ENCODE measurements around the gene ARFGAP2. TPM values are rescaled to one million over a fixed set of nuclear protein-coding genes. Genes with fewer than 3 reads are reported as not detected.

Gene ARFGAP2
- total and polyA plus RNA-seq, 2 donors = 60.6 to 64.8 TPM

DNA sequence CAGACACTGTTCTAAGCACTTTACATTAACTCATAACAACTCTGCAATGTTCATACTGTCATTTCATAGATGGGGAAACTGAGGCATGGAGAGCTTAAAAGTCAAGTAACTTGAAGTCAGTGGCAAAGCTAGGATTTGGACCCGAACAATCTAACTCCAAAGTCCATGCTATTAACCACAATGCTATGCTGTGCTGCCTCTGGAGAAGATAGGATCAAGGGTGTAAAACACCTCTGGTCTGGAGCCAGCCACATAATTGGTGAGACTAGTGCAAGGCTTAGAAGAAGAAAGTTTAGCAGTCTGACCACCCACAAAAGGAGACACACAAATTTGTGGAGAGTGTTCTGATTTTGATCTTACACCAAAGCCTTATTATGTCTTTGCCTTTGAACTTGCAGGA lies 43.7 kb downstream of the ARFGAP2 start:
- H3K4me1 ChIP-seq (ENCODE audit: control insufficient read depth in 2 of 2, insufficient read depth in 2 of 2, low read length in 2 of 2) = peaks cover 0 to 10% of the 10 kb centered on the region in 2 donors
- no peaks in the 10 kb centered on the region for H3K27me3 ChIP-seq (ENCODE audit: control insufficient read depth in 2 of 2, insufficient read depth in 1 of 2, low read length in 1 of 2)
- peaks cover 0 to 5% of the 10 kb centered on the region in 2 donors for H3K36me3 ChIP-seq (ENCODE audit: control insufficient read depth in 2 of 2, insufficient read depth in 2 of 2, low read length in 1 of 2)
- no peak for DNase-seq (ENCODE audit: low read depth in 6 of 9, low spot score in 9 of 9)
- WGBS = 96% methylated on average over 1 of the region's 1 CpG
- H3K27ac ChIP-seq (ENCODE audit: low read depth in 1 of 2, low read length in 1 of 2) = no peak overlapping the region
- no peak overlapping the region for H3K4me3 ChIP-seq (ENCODE audit: low read length in 2 of 2)
- no peaks in the 10 kb centered on the region for H3K9me3 ChIP-seq (ENCODE audit: control insufficient read depth in 2 of 2, insufficient read depth in 1 of 2, low read length in 1 of 2)

DNA sequence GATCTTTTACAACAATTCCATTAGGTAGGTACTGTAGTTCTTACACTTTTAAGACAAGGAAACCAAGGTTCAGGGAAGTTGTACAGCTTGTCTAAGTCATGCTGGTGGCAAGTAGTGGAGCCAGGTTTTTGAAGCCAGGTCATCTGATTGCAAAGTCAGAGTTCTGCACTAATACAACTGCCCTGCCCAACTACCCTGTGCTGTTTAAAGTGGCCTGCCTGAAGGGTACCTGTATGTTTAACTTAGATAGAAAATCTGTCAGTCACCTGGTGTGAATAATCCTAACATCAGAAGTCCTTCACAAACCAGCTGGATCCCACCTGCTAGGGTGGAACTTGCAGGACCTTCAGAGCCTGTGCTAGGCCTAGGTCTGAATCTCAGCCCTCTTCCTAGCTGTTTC lies 44.2 kb downstream of the ARFGAP2 start:
- no peak for DNase-seq (ENCODE audit: low read depth in 6 of 9, low spot score in 9 of 9)

DNA sequence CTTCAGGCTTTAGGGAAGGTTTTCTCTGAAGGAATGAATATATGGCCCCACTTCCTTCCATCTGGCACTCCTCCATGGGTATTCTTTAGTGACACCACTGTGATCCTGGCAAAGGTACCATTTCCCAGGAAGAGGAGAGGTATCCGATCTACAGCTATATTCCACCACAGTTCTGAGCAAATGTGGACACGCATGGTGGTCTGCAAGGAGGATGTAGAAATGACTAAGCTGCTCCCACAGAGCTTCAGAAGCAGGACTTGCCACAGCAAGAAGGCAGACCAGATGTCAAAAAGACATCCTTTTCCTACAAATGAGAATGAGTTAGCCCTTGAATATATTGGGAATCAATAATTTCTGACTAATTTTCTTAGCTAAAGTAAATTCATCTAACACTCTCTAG lies 45.5 kb downstream of the ARFGAP2 start:
- no peaks in the 10 kb centered on the region for H3K27me3 ChIP-seq (ENCODE audit: control insufficient read depth in 2 of 2, insufficient read depth in 1 of 2, low read length in 1 of 2)
- H3K4me3 ChIP-seq (ENCODE audit: low read length in 2 of 2) = no peak overlapping the region
- no peaks in the 10 kb centered on the region for H3K36me3 ChIP-seq (ENCODE audit: control insufficient read depth in 2 of 2, insufficient read depth in 2 of 2, low read length in 1 of 2)
- WGBS = 98% methylated on average over 2 of the region's 2 CpGs
- peaks cover 0 to 5% of the 10 kb centered on the region in 2 donors for H3K4me1 ChIP-seq (ENCODE audit: control insufficient read depth in 2 of 2, insufficient read depth in 2 of 2, low read length in 2 of 2)
- H3K9me3 ChIP-seq (ENCODE audit: control insufficient read depth in 2 of 2, insufficient read depth in 1 of 2, low read length in 1 of 2) = no peaks in the 10 kb centered on the region
- DNase-seq (ENCODE audit: low read depth in 6 of 9, low spot score in 9 of 9) = no peak
- H3K27ac ChIP-seq (ENCODE audit: low read depth in 1 of 2, low read length in 1 of 2) = no peak overlapping the region

More for the DNA sequence above, 44.2 kb downstream of the ARFGAP2 start:
- Histone ChIP-seq H3K4me3 (ENCODE audit: low read length in 2 of 2) (no peak overlapping the region), H3K27me3 (ENCODE audit: control insufficient read depth in 2 of 2, insufficient read depth in 1 of 2, low read length in 1 of 2) (no peaks in the 10 kb centered on the region), H3K9me3 (ENCODE audit: control insufficient read depth in 2 of 2, insufficient read depth in 1 of 2, low read length in 1 of 2) (no peaks in the 10 kb centered on the region), H3K27ac (ENCODE audit: low read depth in 1 of 2, low read length in 1 of 2) (no peak overlapping the region), H3K4me1 (ENCODE audit: control insufficient read depth in 2 of 2, insufficient read depth in 2 of 2, low read length in 2 of 2) (peaks cover 0 to 6% of the 10 kb centered on the region in 2 donors), H3K36me3 (ENCODE audit: control insufficient read depth in 2 of 2, insufficient read depth in 2 of 2, low read length in 1 of 2) (peaks cover 0 to 2% of the 10 kb centered on the region in 2 donors)

DNA sequence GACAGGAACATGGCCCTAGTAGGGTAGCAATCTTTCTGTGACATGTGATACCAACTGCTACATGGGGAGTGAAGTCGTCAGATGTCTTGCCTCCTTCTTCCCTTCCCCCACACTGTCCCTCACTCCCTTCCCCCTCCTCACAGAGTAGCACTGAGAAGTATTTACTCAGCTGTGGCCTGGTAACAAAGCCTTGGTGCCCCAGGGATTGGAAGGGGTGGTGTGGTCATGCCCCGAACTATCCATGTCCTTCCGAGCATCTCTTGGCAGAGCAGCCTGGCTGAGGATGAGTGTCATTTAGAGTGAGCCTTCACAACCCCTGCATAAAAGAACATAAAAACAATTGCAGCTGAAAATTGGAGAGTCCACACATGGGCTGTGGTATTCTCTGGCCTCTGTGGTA lies 46.1 kb downstream of the ARFGAP2 start:
- Histone ChIP-seq H3K4me3 (ENCODE audit: low read length in 2 of 2) (no peak overlapping the region), H3K27me3 (ENCODE audit: control insufficient read depth in 2 of 2, insufficient read depth in 1 of 2, low read length in 1 of 2) (no peaks in the 10 kb centered on the region), H3K9me3 (ENCODE audit: control insufficient read depth in 2 of 2, insufficient read depth in 1 of 2, low read length in 1 of 2) (no peaks in the 10 kb centered on the region), H3K4me1 (ENCODE audit: control insufficient read depth in 2 of 2, insufficient read depth in 2 of 2, low read length in 2 of 2) (peaks cover 0 to 5% of the 10 kb centered on the region in 2 donors), H3K36me3 (ENCODE audit: control insufficient read depth in 2 of 2, insufficient read depth in 2 of 2, low read length in 1 of 2) (no peaks in the 10 kb centered on the region), H3K27ac (ENCODE audit: low read depth in 1 of 2, low read length in 1 of 2) (no peak overlapping the region)
- DNase-seq (ENCODE audit: low read depth in 6 of 9, low spot score in 9 of 9) = no peak
- 95% methylated on average over 3 of the region's 3 CpGs for WGBS

DNA sequence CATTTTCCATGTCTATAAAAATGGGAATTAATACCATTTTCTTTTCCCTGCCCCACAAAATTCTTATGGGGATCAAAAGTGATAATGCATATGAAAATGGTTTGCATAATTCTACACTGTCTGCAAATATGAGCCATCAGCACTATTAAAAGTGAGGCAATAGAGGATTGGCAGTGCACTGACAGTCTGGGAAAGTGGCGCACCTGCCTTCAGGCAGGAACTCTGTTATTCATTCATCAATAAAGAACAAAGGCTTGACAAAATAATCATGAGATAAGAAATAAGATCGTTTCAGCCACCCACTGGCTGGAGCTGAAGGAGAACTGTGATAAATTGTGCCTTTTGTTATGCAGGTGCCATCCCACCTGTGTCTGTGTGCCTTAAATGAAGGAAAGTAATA lies 49.5 kb downstream of the ARFGAP2 start:
- H3K4me1 ChIP-seq (ENCODE audit: control insufficient read depth in 2 of 2, insufficient read depth in 2 of 2, low read length in 2 of 2) = no peaks in the 10 kb centered on the region
- WGBS = 77% methylated on average over 2 of the region's 2 CpGs

DNA sequence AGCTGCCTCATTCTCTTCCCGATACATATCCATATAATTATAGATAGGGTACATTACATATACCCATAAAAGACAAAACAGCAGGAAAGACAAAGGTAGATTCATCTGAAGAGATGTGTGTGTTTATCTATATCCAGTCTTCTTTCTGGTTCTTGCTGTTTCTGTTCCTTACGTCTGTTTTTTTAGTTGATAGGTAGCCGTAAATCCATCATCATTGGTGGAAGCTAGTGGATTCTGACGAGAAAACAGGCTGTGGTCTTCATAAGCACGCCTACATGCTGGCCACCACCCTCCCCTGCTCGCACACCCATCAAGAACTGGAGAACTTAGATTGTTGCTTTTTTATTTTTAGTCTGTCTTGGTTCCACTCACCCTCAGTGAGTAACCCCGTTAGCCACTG lies 51.6 kb downstream of the ARFGAP2 start:
- 96% methylated on average over 7 of the region's 7 CpGs for WGBS
- H3K9me3 ChIP-seq (ENCODE audit: control insufficient read depth in 2 of 2, insufficient read depth in 1 of 2, low read length in 1 of 2) = no peaks in the 10 kb centered on the region
- H3K36me3 ChIP-seq (ENCODE audit: control insufficient read depth in 2 of 2, insufficient read depth in 2 of 2, low read length in 1 of 2) = no peaks in the 10 kb centered on the region
- no peak for DNase-seq (ENCODE audit: low read depth in 6 of 9, low spot score in 9 of 9)
- H3K4me3 ChIP-seq (ENCODE audit: low read length in 2 of 2) = no peak overlapping the region
- no peaks in the 10 kb centered on the region for H3K4me1 ChIP-seq (ENCODE audit: control insufficient read depth in 2 of 2, insufficient read depth in 2 of 2, low read length in 2 of 2)
- no peaks in the 10 kb centered on the region for H3K27me3 ChIP-seq (ENCODE audit: control insufficient read depth in 2 of 2, insufficient read depth in 1 of 2, low read length in 1 of 2)
- H3K27ac ChIP-seq (ENCODE audit: low read depth in 1 of 2, low read length in 1 of 2) = no peak overlapping the region

More for the DNA sequence above, 49.5 kb downstream of the ARFGAP2 start:
- DNase-seq (ENCODE audit: low read depth in 6 of 9, low spot score in 9 of 9) = no peak
- Histone ChIP-seq H3K36me3 (ENCODE audit: control insufficient read depth in 2 of 2, insufficient read depth in 2 of 2, low read length in 1 of 2) (no peaks in the 10 kb centered on the region), H3K9me3 (ENCODE audit: control insufficient read depth in 2 of 2, insufficient read depth in 1 of 2, low read length in 1 of 2) (no peaks in the 10 kb centered on the region), H3K27me3 (ENCODE audit: control insufficient read depth in 2 of 2, insufficient read depth in 1 of 2, low read length in 1 of 2) (no peaks in the 10 kb centered on the region), H3K27ac (ENCODE audit: low read depth in 1 of 2, low read length in 1 of 2) (no peak overlapping the region), H3K4me3 (ENCODE audit: low read length in 2 of 2) (no peak overlapping the region)

DNA sequence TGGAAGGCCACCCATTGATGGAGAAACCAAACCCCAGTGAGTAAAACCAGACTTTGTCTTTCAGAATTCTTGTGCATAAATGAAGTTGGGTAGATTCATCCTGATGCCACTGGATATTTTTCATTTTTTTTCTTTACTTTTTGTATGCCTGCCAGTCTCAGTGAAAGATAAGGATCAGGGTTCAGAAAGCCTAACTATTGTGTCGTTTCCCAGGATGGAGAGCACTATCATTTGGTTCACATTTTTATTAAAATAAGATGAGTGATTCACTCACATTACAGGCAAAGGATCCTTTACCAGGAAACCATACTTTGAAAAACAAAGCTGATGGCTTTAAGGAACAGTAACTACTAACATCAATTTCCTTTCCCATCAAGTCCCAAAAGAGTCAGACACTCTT lies 52.0 kb downstream of the ARFGAP2 start:
- DNase-seq (ENCODE audit: low read depth in 6 of 9, low spot score in 9 of 9) = no peak
- 93% methylated on average over 1 of the region's 1 CpG for WGBS
- Histone ChIP-seq H3K27me3 (ENCODE audit: control insufficient read depth in 2 of 2, insufficient read depth in 1 of 2, low read length in 1 of 2) (no peaks in the 10 kb centered on the region), H3K27ac (ENCODE audit: low read depth in 1 of 2, low read length in 1 of 2) (no peak overlapping the region), H3K9me3 (ENCODE audit: control insufficient read depth in 2 of 2, insufficient read depth in 1 of 2, low read length in 1 of 2) (no peaks in the 10 kb centered on the region), H3K4me3 (ENCODE audit: low read length in 2 of 2) (no peak overlapping the region), H3K36me3 (ENCODE audit: control insufficient read depth in 2 of 2, insufficient read depth in 2 of 2, low read length in 1 of 2) (no peaks in the 10 kb centered on the region), H3K4me1 (ENCODE audit: control insufficient read depth in 2 of 2, insufficient read depth in 2 of 2, low read length in 2 of 2) (no peaks in the 10 kb centered on the region)

DNA sequence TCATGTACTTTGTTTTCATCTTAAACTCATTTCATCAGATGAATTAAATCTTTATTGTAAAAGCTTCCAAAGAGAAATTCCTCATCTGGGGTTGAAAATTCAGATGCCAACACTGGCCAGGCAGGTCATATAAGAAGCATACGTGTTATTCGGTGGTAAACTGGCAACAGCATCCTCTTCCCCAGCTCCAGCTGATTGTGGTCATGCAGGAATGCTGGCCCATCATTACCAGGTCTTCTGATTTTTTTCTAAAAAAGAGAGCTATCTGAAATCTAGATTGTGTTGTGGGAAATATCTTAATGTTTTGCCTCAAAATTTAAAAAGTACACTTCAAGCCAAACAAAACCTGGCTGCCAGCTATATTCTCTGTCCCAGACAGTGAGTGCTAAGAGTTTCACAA lies 53.6 kb downstream of the ARFGAP2 start:
- 97% methylated on average over 2 of the region's 2 CpGs for WGBS
- H3K27me3 ChIP-seq (ENCODE audit: control insufficient read depth in 2 of 2, insufficient read depth in 1 of 2, low read length in 1 of 2) = no peaks in the 10 kb centered on the region
- no peaks in the 10 kb centered on the region for H3K4me1 ChIP-seq (ENCODE audit: control insufficient read depth in 2 of 2, insufficient read depth in 2 of 2, low read length in 2 of 2)
- no peak overlapping the region for H3K4me3 ChIP-seq (ENCODE audit: low read length in 2 of 2)
- no peaks in the 10 kb centered on the region for H3K9me3 ChIP-seq (ENCODE audit: control insufficient read depth in 2 of 2, insufficient read depth in 1 of 2, low read length in 1 of 2)
- H3K36me3 ChIP-seq (ENCODE audit: control insufficient read depth in 2 of 2, insufficient read depth in 2 of 2, low read length in 1 of 2) = no peaks in the 10 kb centered on the region
- DNase-seq (ENCODE audit: low read depth in 6 of 9, low spot score in 9 of 9) = no peak
- no peak overlapping the region for H3K27ac ChIP-seq (ENCODE audit: low read depth in 1 of 2, low read length in 1 of 2)

DNA sequence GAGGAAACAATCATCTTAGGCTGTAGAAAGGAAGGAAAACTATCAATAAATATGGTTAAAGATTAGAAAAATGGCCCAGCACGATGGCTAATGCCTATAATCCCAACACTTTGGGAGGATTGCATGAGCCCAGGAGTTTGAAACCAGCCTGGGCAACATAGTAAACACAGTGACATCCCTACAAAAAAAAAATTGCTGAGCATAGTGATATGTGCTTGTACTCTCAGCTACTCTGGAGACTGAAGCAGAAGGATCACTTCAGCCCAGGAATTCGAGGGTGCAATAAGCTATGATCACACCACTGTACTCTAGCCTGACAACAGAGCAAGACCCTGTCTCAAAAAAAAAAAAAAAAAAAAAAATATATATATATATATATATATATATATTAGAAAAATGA lies 54.9 kb downstream of the ARFGAP2 start:
- no peaks in the 10 kb centered on the region for H3K27me3 ChIP-seq (ENCODE audit: control insufficient read depth in 2 of 2, insufficient read depth in 1 of 2, low read length in 1 of 2)
- 91% methylated on average over 2 of the region's 2 CpGs for WGBS
- no peaks in the 10 kb centered on the region for H3K9me3 ChIP-seq (ENCODE audit: control insufficient read depth in 2 of 2, insufficient read depth in 1 of 2, low read length in 1 of 2)
- no peaks in the 10 kb centered on the region for H3K4me1 ChIP-seq (ENCODE audit: control insufficient read depth in 2 of 2, insufficient read depth in 2 of 2, low read length in 2 of 2)
- no peaks in the 10 kb centered on the region for H3K36me3 ChIP-seq (ENCODE audit: control insufficient read depth in 2 of 2, insufficient read depth in 2 of 2, low read length in 1 of 2)
- H3K4me3 ChIP-seq (ENCODE audit: low read length in 2 of 2) = no peak overlapping the region
- H3K27ac ChIP-seq (ENCODE audit: low read depth in 1 of 2, low read length in 1 of 2) = no peak overlapping the region
- DNase-seq (ENCODE audit: low read depth in 6 of 9, low spot score in 9 of 9) = no peak

DNA sequence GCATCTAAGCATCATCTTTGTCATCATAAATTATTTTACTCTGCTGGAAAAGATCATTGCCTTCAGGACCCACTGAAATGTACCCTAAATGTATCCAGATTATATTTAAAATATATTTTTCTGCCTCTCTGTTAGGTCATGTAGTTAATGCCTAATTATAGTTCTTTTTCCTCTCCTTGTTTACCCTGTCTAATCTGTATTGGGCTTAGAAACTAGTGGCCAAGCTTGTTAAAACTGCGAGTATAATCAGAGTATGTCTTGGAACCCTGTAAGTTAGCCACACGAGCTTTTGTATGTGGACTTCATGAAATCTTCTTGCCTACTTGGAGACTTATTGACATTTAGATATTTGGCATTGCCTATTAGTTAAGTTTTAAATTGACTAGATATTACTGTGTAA lies 55.6 kb downstream of the ARFGAP2 start:
- Histone ChIP-seq H3K9me3 (ENCODE audit: control insufficient read depth in 2 of 2, insufficient read depth in 1 of 2, low read length in 1 of 2) (no peaks in the 10 kb centered on the region), H3K27me3 (ENCODE audit: control insufficient read depth in 2 of 2, insufficient read depth in 1 of 2, low read length in 1 of 2) (no peaks in the 10 kb centered on the region), H3K4me1 (ENCODE audit: control insufficient read depth in 2 of 2, insufficient read depth in 2 of 2, low read length in 2 of 2) (no peaks in the 10 kb centered on the region), H3K36me3 (ENCODE audit: control insufficient read depth in 2 of 2, insufficient read depth in 2 of 2, low read length in 1 of 2) (no peaks in the 10 kb centered on the region), H3K27ac (ENCODE audit: low read depth in 1 of 2, low read length in 1 of 2) (no peak overlapping the region), H3K4me3 (ENCODE audit: low read length in 2 of 2) (no peak overlapping the region)
- 97% methylated on average over 2 of the region's 2 CpGs for WGBS
- DNase-seq (ENCODE audit: low read depth in 6 of 9, low spot score in 9 of 9) = no peak

All from thymus (tissue), 11 donors.